K562 (cell line): ENCODE data around the gene KAZN. TPM values are rescaled to one million over a fixed set of nuclear protein-coding genes. Genes with fewer than 3 reads are reported as not detected.
A peak's percentile ranks its signal among the peaks of the same experiment; 100 is the strongest.

ENCODE experiments used
- KDM5B ChIP-seq: fragments of 200-600 bp; sonication (generic); IDR thresholded peaks from 2 replicates; pipeline ENCODE4 v1.6.1; 2012; ENCODE audit warnings: low read depth, mild to moderate bottlenecking, moderate library complexity, low read length, control low read depth, inconsistent platforms; ENCODE audit not compliant: insufficient replicate concordance
- KLF13 ChIP-seq: fragments of 450-650 bp; IDR thresholded peaks from 2 replicates; pipeline ENCODE4 v1.6.1; 2016; ENCODE audit warnings: missing genetic modification characterization, low read depth, mild to moderate bottlenecking, missing compliant biosample characterization, moderate library complexity, borderline replicate concordance
- MAFF ChIP-seq: IDR thresholded peaks from 2 replicates; pipeline ENCODE4 v1.6.1; 2012; ENCODE audit warnings: low read length, improper control_type of control experiment
- MAFK ChIP-seq: IDR thresholded peaks from 2 replicates; pipeline ENCODE4 v1.6.1; 2011; ENCODE audit warnings: low read length, improper control_type of control experiment
- MCM5 ChIP-seq: fragments of 450-650 bp; IDR thresholded peaks from 2 replicates; pipeline ENCODE4 v1.6.1; 2016; ENCODE audit warnings: low read depth
- NFATC3 ChIP-seq: fragments of 450-650 bp; IDR thresholded peaks from 2 replicates; pipeline ENCODE4 v1.6.1; 2017; ENCODE audit warnings: mild to moderate bottlenecking
- NFRKB ChIP-seq: fragments of 450-650 bp; IDR thresholded peaks from 2 replicates; pipeline ENCODE4 v1.6.1; 2016; ENCODE audit warnings: low read depth
- TAL1 ChIP-seq: fragments of 450-650 bp; IDR thresholded peaks from 2 replicates; pipeline ENCODE4 v1.6.1; 2016; ENCODE audit warnings: mild to moderate bottlenecking
- ZNF316 ChIP-seq: fragments of 450-650 bp; IDR thresholded peaks from 2 replicates; pipeline ENCODE4 v1.6.1; 2016
- ZNF584 ChIP-seq: fragments of 200-800 bp; sonication (Bioruptor generic); IDR thresholded peaks from 2 replicates; pipeline ENCODE4 v1.6.1; 2016; ENCODE audit warnings: low read depth, mild to moderate bottlenecking, missing genetic modification characterization, missing compliant biosample characterization
- polyA plus RNA-seq, 8 experiments: library from polyadenylated mRNA; depleted of rRNA in 4 of 8; stranded (reverse) in 5 of 8; unstranded in 3 of 8; fragments of >200 nt; fragmentation: Nextera tagmentation in 2 of 8; fragmentation: Illumina TruSeq in 1 of 8; extraction: Ambion mirVana in 2 of 8; extraction: Trizol in 1 of 8; gene quantifications; 2 replicates each; pipeline versions ENCODE4 v1.2.1 to v1.2.3, GENCODE V29; 2011 to 2014; ENCODE audit warnings: inconsistent platforms in 1 of 8, missing spikeins in 1 of 8
- total RNA-seq, 7 experiments: library from RNA; depleted of rRNA in 6 of 7; stranded (reverse); fragments of >200 nt in 6 of 7; fragmentation: Illumina TruSeq in 2 of 7; extraction: Trizol in 2 of 7; gene quantifications; 2 replicates each; pipeline versions ENCODE4 v1.2.1 to v1.2.3, GENCODE V29; 2011 to 2021; ENCODE audit warnings: low replicate concordance in 1 of 7
- TF ChIP-seq, protein P1 (sequence below), 2 experiments: fragments of 450-650 bp in 1 of 2; sonication (generic) in 1 of 2; formaldehyde crosslinking in 1 of 2; IDR thresholded peaks; 2 replicates each; pipeline versions ENCODE4 v1.7.1 to v1.9.0; 2016 to 2022; ENCODE audit warnings: inconsistent platforms in 1 of 2, mild to moderate bottlenecking in 1 of 2, missing genetic modification reagents in 1 of 2
- TF ChIP-seq, protein P2 (sequence below): fragments of 450-650 bp; formaldehyde crosslinking; IDR thresholded peaks from 2 replicates; pipeline ENCODE4 v1.4.0; 2020; ENCODE audit warnings: mild to moderate bottlenecking, mixed read lengths
- TF ChIP-seq, protein P3 (sequence below): sonication (generic); formaldehyde crosslinking; IDR thresholded peaks from 2 replicates; pipeline ENCODE4 v1.8.1; 2023; ENCODE audit warnings: mild to moderate bottlenecking, missing genetic modification reagents

The KAZN gene
- total and polyA plus RNA-seq, 9 of the 15 experiments (the other 6 are each of a cell fraction or from before 2014, with no cell fraction given): 2.1 to 21.6 (median 5.4) TPM

DNA sequence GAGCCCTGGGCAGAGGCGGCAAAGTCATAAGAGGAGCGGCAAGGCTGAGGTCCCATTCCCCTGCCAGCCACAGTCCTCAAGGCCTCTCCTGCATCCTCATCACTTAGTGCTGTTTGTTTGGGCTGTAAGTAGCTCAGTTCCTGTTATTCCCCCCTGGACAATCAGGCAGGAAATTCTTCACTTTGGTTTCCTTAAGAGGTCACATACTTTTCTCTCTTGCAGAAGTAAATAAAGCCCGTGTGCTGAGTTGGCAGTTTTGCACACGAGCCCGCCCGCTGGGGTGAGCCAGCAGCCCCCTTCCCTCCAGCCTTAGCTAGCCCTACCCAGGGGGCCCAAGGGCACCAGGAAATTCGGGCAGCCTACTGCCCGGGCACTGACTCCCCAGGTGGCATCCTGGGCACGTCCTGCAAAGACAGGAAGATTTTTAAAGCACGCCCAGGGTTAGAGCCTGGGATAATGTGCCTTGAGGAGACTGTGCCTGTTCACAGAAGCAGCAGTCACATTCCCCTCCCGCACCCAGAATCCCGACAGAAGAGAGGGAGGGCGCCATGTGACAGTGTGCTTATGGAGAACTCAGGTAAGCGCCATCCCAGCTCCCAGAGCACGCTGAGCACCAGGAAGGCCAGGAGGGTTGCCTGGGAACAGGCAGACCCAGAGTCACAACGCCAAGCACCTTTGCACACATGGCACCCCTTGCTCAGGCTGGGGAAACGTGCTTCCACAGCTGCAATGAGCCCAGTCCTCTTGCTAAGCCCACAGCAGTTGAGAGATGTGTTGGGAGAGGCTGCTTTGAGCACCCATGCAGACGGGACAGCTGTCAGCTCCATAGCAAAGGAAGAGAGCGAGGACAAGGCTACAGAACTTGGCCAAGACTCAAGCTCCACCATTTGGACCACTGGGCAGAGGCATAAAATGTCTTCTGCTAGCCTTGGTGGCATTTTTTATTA is 410.6 kb downstream of the KAZN start (continued):
- TF ChIP-seq, protein P1, sequence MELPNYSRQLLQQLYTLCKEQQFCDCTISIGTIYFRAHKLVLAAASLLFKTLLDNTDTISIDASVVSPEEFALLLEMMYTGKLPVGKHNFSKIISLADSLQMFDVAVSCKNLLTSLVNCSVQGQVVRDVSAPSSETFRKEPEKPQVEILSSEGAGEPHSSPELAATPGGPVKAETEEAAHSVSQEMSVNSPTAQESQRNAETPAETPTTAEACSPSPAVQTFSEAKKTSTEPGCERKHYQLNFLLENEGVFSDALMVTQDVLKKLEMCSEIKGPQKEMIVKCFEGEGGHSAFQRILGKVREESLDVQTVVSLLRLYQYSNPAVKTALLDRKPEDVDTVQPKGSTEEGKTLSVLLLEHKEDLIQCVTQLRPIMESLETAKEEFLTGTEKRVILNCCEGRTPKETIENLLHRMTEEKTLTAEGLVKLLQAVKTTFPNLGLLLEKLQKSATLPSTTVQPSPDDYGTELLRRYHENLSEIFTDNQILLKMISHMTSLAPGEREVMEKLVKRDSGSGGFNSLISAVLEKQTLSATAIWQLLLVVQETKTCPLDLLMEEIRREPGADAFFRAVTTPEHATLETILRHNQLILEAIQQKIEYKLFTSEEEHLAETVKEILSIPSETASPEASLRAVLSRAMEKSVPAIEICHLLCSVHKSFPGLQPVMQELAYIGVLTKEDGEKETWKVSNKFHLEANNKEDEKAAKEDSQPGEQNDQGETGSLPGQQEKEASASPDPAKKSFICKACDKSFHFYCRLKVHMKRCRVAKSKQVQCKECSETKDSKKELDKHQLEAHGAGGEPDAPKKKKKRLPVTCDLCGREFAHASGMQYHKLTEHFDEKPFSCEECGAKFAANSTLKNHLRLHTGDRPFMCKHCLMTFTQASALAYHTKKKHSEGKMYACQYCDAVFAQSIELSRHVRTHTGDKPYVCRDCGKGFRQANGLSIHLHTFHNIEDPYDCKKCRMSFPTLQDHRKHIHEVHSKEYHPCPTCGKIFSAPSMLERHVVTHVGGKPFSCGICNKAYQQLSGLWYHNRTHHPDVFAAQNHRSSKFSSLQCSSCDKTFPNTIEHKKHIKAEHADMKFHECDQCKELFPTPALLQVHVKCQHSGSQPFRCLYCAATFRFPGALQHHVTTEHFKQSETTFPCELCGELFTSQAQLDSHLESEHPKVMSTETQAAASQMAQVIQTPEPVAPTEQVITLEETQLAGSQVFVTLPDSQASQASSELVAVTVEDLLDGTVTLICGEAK (IDR thresholded peaks at IDR 0.05): no peak
- TF ChIP-seq, protein P1 (CRISPR knock-in tag; IDR thresholded peaks at IDR 0.05): no peak
- TF ChIP-seq ZNF584 (CRISPR knock-in tag) (no peak), MCM5 (no peak), KLF13 (tag) (no peak), TAL1 (no peak), KDM5B (no peak), MAFK (peak; percentile 75), NFATC3 (no peak), NFRKB (no peak), ZNF316 (peak; percentile 79), MAFF (peak; percentile 71)
- TF ChIP-seq, protein P2, sequence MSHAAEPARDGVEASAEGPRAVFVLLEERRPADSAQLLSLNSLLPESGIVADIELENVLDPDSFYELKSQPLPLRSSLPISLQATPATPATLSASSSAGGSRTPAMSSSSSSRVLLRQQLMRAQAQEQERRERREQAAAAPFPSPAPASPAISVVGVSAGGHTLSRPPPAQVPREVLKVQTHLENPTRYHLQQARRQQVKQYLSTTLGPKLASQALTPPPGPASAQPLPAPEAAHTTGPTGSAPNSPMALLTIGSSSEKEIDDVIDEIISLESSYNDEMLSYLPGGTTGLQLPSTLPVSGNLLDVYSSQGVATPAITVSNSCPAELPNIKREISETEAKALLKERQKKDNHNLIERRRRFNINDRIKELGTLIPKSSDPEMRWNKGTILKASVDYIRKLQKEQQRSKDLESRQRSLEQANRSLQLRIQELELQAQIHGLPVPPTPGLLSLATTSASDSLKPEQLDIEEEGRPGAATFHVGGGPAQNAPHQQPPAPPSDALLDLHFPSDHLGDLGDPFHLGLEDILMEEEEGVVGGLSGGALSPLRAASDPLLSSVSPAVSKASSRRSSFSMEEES (CRISPR knock-in tag): no peak
- TF ChIP-seq, protein P3, sequence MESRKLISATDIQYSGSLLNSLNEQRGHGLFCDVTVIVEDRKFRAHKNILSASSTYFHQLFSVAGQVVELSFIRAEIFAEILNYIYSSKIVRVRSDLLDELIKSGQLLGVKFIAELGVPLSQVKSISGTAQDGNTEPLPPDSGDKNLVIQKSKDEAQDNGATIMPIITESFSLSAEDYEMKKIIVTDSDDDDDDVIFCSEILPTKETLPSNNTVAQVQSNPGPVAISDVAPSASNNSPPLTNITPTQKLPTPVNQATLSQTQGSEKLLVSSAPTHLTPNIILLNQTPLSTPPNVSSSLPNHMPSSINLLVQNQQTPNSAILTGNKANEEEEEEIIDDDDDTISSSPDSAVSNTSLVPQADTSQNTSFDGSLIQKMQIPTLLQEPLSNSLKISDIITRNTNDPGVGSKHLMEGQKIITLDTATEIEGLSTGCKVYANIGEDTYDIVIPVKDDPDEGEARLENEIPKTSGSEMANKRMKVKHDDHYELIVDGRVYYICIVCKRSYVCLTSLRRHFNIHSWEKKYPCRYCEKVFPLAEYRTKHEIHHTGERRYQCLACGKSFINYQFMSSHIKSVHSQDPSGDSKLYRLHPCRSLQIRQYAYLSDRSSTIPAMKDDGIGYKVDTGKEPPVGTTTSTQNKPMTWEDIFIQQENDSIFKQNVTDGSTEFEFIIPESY (CRISPR knock-in tag): no peak
